GM19035 (cell line): ENCODE results near the gene ATRAID.
"Not testable (repeated sequence)": the region's sequence is repeated elsewhere in the genome, so short reads cannot be mapped to it uniquely, and the experiment has no call there.

ENCODE experiments used
- ATAC-seq: cut with Tn5 transposase; IDR thresholded peaks from one replicate; pipeline ENCODE4 v1.9.1; 2021; ENCODE audit not compliant: unreplicated experiment

ATRAID gene

GRCh38 chr2:27211943-27212625 is at the start of gene ATRAID, which contains the start of gene SLC5A6:
ATRAID (plus strand) TSS chr2:27212041; CDS start chr2:27212369, 328 bp downstream.
SLC5A6 (minus strand) TSS chr2:27212268; CDS start chr2:27207650, 4,618 bp downstream.
- ATAC-seq: peak; percentile 74

GRCh38 chr2:27162151-27163121 is 49.4 kb upstream of the ATRAID start:
- no peak for ATAC-seq

- ATAC-seq: peak; percentile 70
Measured at GRCh38 chr2:27164960-27165763, 46.7 kb upstream of the ATRAID start.

GRCh38 chr2:27170581-27171337 is 41.1 kb upstream of the ATRAID start:
- no peak for ATAC-seq

- no peak for ATAC-seq
Measured at GRCh38 chr2:27171351-27171848, 40.4 kb upstream of the ATRAID start.

- ATAC-seq: no peak
Measured at GRCh38 chr2:27174638-27175037, 37.2 kb upstream of the ATRAID start.

GRCh38 chr2:27175330-27175729 is 36.5 kb upstream of the ATRAID start:
- no peak for ATAC-seq

- ATAC-seq: not testable (repeated sequence)
Measured at GRCh38 chr2:27175781-27176180, 36.1 kb upstream of the ATRAID start.

GRCh38 chr2:27177441-27178351 is 34.1 kb upstream of the ATRAID start:
- no peak for ATAC-seq

- ATAC-seq: no peak
Measured at GRCh38 chr2:27178469-27178868, 33.4 kb upstream of the ATRAID start.

- ATAC-seq: no peak
Measured at GRCh38 chr2:27179344-27180000, 32.4 kb upstream of the ATRAID start.

- no peak for ATAC-seq
Measured at GRCh38 chr2:27182346-27182745, 29.5 kb upstream of the ATRAID start.

- ATAC-seq: no peak
Measured at GRCh38 chr2:27184115-27184514, 27.7 kb upstream of the ATRAID start.

GRCh38 chr2:27185331-27186026 is 26.4 kb upstream of the ATRAID start:
- no peak for ATAC-seq

GRCh38 chr2:27186613-27187345 is 25.1 kb upstream of the ATRAID start:
- ATAC-seq: no peak

GRCh38 chr2:27189989-27190388 is 21.9 kb upstream of the ATRAID start:
- no peak for ATAC-seq
